GM18517 (cell line): Measurements from ENCODE around the gene RSPO4.

Experiments used
- ATAC-seq: cut with Tn5 transposase; IDR thresholded peaks from one replicate; pipeline ENCODE4 v1.9.1; 2021; ENCODE audit warnings: mild to moderate bottlenecking, moderate library complexity; ENCODE audit not compliant: unreplicated experiment

RSPO4 gene

DNA sequence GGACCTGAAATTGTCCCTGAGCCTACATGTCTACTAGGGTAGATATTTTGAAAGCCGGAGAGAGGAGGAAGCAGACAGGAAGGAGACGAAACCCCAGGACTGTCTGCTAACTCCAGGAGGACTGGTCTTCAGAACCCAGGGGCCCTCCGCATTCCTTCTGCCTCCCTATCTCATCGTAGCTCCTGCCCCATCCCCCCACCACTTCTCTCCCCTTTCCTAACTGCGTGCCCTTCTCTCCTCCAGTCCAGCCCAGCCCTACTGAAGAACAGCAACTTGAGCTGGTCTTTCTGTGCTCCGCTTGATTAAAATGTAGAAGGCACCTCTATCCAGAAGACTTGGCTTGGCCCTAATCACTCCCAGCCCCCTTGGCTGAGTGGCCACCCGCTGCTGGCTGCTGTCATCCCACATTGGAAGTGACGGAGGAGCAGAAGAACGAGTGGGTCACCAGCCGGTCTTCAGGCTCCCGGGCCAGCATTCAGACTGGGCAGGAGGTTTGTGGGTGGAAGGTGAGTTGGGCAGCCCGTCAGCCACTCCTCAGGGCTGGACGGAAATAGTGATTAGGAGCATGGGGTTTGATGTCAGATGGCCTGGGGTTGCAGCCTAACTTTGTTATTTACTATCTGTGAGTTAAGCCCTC is 57.2 kb downstream of the RSPO4 start:
- ATAC-seq: no peak

DNA sequence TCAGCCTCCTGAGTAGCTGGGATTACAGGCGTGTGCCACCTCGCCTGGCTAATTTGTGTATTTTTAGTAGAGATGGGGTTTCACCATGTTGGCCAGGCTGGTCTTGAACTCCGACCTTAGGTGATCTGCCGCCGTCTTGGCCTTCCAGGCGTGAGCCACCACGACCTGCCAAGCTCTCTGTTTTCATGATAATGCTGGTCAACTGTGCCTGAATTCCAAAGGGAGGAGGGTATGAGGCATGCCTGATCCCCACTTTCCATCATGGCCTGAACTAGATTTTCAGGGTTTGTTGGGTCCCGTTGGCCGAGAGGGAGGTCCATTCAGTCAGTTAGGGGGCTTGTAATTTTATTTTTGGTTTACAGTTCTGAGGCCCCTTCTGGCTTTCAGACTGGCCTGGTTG is 58.0 kb downstream of the RSPO4 start:
- no peak for ATAC-seq

DNA sequence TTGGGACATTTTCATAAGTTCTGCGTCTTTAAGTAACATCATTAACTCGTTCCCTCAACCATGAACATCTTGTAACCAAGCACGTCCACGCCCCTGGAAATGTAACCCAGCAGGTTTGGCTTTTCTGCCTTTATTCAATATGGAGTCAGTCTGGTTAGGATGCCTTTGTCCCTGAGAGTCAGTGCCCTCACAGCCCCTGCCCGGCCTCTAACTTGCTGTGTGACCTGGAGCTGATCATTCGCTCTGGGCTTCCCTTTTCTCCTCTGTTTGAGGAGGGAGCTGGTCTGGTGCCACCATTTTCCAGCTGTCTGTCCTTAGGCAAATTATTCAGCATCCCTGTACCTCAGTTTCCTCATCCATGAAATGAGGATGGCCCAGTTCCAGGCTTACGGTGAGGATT is 59.5 kb downstream of the RSPO4 start:
- no peak for ATAC-seq

DNA sequence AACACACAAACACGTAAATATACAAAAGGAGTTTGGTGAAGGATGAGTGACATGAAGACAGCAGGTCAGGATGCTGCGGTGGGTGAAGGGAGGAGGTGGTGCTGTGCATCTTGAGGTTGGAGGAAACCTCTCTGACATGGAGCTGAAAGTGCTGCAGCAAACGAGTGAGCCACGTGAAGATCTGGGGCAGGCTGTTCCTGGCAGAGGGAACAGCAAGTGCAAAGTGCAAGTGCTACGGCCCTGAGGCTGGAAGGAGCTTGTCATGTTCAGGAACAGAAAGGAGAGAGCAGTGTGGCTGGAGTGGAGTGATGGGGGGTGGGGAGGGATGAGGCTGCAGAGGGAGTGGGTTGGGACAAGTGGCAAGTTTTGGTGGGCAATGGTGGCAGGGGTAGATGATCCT is 61.2 kb downstream of the RSPO4 start:
- ATAC-seq: no peak

DNA sequence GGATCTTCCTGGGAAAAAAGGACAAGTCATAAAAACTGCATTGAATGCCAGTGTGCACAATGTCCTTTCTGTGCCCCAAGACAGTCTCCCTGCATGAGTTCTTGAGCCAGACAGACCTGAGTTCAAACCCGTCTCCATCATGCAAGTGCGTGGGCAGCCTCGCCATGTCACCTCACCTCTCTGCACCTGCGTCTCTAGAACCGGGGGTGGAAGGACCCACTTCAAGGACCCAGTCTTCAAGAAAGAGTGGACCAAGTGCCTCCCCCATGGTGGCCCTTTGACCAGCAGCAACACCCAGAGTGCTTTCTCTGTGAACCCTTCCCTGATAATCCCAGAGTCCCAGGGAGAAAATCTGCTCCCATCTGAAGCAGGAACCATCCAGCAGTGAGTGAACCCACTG is 62.5 kb downstream of the RSPO4 start:
- no peak for ATAC-seq

DNA sequence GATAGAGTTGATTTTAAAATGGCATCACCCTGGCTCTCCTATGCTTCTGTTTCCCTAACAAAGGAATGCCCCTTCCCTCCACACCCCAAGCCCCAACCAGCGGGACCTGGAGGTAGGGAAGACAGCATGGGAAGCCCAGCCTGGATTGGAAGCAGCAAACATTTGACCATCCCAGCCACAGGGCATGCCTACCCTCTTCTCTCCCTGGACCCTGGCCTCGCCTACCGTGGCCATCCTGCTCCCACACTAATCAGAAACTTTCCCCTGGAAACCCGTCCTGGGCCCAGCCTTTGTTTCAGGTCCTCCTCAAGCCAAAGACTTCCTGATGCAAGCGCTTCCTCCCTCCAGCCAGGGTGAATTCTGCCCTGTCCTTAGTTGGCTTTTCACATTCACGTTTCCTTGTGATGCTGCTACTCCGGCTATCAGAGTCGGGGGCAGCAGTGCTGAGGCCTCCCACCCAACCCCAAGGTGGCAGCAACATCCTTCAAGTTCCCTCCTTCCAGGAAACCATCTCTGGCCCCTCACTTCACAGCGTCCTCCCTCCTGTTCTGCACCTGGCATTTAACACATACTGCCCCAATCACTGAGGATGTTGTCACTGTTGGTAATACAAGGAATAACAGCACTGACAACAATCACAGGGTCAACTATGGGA is 67.8 kb downstream of the RSPO4 start:
- no peak for ATAC-seq

DNA sequence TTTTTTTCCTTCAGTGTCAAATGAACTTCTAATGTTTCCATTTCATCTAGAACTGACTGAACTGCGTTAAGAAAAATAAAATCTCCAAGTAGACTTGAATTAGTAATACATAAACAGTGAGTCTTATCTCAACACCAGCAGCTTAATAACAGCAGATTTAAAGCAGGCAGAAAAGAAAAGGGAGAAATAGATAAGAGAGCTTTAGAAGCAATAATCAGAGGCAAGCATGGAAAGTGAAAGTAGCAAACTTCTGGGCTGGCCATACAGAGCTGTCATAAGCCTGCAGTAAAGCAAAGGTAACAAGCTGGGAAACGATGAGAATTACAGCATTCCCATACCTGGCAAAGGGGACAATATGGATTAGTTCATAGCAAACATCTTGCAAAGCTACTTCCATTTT is 69.1 kb downstream of the RSPO4 start:
- no peak for ATAC-seq

DNA sequence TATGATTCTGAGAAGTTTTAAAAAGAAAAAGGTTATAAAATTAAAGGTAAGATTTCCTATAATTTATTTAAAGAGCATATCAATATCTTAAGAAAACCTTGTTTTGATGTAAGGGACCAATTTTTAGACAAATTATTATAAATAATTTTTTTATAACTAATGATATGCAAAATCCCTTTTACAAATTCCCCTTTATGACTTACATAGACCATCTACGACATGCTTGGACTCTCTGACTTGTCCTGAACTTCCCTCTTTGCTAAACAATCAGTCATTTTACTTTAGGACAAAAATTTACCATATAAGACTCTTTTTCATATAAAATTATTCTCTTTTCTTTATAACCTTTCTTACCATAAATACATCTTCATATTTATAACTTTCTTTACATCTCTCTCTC is 70.7 kb downstream of the RSPO4 start:
- no peak for ATAC-seq

DNA sequence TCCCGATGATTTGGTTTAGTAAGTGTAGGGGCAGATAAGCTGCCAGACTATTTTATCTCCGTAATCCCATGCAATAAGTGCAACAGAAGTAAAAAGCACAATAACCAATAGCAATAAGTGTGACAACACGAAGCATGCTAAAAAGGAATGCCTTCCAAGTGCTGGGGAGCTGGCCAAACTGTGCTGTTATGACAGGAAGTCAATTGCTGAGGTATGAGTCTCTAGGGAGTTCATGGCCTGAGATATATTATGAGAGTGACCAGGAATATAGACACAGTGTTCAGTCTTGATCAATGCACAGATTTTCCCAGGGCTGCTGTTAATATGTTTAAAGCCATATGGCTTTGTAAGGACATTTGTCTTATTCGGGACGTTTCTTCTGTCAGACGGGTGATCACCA is 75.4 kb downstream of the RSPO4 start:
- ATAC-seq: no peak

DNA sequence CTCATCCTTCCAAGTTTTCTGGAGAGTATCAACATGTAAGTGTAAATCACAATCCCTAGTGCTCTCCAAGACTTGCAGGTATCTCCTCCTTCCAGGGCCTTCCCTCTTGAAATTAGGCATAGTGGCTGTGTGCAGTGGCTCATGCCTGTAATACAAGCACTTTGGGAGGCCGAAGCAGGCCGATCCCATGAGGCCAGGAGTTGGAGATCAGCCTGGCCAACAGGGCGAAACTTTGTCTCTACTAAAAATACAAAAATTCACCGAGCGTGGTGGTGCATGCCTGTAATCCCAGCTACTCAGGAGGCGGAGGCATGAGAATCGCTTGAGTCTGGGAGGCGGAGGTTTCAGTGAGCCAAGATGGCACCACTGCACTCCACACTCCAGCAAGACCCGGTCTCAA is 76.6 kb downstream of the RSPO4 start:
- no peak for ATAC-seq

DNA sequence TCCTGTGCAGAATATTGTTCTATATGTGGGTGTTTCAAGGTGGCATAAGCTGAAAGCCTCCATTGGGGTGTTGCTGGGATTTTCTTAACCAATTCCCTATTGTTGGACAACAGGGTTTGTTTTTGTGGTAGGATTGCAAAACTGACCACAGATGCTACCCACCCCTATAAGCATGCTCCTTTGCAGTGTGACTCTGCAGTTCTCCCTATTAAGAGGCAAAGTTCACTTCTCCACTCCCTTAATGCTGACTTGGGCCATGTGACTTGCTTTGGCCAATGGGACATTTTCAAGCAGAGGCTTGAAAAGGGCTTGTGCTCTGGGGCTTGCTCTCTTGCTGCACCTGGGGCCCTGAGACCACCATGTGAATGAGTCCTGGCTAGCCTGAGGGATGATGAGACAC is 77.5 kb downstream of the RSPO4 start:
- no peak for ATAC-seq

DNA sequence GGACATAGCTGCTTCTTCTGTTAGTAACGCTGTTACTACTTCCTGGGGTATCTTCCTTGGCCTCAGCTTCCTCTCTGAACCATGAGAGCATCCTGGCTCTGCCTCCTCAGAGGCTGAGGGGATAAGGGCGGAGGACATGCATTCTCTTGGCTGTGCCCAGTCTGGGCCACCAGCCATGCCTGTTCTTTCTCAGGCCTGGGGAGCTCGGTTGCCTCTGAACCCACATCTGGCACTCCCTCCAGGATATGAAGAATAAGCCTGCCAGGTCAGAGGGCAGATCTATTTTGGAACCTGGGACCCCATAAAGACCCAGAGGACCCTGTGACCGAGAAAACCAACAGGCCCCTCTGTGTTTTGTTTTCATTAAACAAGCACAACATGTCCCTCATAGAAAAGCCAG is 79.3 kb downstream of the RSPO4 start:
- ATAC-seq: no peak

DNA sequence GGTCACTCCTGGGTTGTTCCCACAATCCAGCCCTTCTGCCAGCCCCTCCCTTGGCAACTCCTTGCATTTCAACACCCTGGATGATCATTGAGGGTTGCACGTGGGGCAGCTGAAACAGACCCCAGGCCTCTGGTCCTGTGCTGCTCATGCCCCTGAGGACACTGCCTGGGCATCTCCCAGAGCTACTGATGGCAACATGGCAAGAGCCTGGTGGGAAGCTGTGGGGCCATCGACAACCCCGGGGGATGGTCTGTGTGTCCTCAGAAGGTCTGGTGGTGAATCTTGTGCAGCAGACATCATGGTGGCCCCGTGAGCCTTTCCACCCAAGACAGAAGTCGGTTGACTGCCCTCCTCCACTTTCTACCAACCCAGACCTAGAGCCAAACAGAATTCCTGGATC is 81.0 kb downstream of the RSPO4 start:
- ATAC-seq: no peak

DNA sequence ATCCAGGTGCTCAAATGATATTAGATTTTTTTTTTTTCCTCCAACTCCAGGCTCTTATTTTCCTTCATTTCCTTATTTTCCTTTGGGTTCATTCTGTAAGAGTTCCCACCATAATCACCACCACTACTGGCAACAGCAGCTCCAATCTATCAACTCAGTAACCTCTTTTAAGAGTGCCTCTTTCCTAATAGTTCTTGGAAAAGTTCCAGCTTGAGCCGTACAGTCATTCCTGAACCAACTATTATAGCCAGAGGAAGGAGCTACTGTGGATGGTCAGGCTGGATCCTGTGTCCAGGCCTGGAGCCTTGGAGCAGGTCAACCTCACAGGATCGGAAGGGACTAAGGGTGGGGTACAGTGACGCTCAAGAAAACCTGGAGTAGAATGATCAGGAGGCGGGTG is 81.8 kb downstream of the RSPO4 start:
- ATAC-seq: no peak

DNA sequence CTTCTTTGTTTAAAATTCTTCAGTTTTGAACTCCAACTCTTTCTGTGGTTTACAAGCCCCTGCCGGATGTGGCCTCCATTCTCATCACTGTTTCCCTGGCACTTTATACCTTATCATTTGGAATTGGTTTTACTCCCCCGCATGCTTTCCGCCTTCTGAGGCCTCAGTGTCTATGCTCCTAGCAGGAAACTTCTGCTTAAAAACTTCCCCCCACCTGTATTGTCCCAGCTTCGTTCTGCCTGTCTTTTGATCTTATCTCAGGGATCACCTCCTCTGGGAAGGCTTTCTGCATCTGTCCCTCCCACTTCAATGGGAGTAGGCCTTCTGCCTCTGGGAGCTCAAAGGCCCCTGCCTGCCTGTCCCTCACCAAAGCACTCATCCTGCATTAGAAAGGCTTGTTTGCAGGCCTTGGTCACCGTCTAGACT is 82.6 kb downstream of the RSPO4 start:
- no peak for ATAC-seq

DNA sequence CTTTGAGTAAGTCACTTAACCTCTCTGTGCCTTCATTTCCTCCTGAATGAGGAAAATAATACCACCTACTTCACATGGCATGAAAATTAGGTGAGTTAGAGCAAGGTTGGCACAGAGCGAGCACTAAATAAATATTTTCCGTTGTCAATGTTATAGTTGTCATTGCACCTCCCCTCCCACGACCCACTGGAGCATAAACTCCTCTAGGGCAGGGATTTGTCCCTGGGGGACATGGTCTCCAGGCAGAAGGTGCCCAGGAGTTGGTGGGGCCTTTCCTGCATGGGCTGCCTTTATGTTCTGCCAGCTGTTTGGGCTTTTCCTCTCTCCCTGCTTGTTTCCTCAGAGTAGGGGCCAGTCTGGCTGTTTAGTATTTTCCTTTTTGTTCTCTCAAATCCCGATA is 84.7 kb downstream of the RSPO4 start:
- ATAC-seq: no peak

DNA sequence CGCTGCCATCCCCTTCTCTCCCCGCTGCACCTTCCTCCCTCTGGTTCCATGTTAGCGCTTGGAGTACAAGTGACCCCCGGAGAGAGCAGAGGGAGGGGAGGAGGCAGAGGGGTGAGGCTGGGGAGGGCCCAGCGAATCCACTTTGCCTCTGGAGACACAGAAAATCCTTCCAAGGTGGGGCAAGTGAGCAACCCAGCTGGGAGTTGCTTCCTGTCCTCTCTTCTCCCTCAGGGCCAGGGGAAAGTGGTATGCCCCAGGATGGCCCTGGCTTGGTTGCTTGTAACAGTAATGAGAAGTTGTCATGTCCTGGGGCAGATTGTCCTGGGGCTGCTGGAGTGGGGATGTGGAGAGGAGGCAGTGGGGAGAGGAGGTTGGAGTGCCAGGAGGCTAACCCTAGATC is 85.3 kb downstream of the RSPO4 start:
- no peak for ATAC-seq

DNA sequence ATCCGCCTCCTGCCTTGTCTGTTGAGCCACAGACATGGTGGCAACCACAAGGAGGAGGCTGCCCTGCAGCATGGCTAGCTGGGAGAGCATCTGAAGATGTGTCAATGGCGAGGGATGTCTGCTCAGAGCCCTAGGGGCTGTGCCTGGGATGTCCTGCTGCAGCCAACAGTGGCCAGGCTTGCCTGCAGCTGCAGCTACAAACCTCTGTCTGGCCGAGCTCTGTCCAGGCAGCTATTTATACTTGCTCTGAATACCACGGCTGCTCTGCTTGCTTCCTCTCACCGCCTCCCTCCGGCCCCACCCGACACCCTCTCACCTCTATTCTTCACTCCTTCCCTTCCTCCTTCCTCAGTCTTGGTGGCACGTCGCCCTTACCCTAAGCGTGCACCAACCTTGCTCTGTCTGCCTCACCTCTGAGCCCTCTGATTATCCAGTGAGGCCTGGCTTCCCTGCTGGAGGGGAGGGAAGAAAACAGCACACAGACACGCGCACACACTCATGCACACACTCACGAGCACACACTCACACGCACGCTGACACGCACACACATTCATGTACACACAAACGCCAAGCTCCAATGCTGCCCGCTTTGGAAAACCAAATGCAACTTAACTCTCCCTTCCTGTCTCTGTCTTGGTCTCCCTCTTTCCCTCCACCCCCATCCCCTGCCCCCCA is 85.8 kb downstream of the RSPO4 start, which contains the start of gene ANGPT4:
Gene ANGPT4, minus strand, starts transcription at position 210 of the 675 bp plus-strand sequence. Its CDS starts 120 bp downstream, at position 90.
- ATAC-seq: no peak

DNA sequence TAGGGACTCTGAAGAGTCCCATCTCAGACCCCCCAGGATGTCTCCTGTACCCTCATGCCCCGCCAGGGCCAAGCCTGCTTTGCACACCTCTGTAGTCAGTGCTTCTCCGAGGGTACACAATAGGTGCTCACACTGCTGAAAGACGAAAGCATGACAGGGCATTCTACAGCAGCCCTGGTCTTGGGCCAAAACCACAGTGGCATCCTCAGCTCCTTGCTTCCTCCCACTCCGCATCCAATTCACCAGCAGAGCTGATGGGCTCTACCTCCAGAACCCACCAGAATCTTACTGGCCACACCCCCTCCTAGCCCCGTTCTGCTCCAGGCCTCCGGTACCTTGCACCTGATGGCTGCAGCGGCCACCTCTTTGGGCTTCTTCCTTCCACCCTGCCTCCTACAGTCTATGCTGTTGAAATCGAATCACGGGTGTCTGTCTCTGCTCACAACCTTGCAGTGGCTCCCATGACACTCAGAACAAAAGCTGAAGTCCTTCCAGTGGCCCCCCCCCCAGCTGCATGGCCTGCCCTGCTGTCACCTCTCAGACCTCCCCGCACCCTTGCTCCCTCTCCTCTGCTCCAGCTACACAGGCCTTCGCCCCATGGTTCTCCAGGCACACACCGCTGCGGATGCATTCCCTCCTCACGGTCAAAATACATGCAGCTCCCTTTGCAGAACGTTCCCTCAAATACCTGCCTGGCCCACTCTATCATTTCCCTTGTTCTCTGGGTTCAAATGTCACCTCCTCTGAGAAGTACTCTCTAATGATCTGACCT is 87.2 kb downstream of the RSPO4 start:
- ATAC-seq: no peak

DNA sequence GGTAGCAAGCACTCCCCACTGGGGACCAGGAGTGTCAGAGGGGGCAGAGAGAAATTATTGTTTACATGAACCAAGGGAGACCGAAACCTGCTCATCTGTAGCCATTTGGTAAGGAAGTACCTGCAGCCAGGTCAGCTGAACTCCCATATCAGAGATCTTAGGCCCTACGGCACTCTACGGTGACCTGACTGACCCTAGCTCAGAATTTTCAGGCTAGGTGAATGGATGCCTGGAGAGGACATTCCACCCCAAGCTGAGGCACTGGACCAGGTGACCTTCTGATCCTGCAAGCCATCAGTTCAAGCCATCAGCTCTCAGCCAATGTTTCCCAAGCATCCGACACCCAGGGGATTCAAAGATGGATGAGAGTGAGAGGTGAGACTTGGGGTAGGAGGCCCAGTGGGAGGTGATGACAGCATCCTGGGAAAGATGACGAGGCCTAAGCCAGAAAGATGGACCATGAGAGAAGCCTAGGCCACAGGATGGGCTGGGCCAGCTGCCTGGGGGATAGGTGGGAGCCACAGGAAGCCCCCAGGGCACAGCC is 88.7 kb downstream of the RSPO4 start:
- no peak for ATAC-seq

DNA sequence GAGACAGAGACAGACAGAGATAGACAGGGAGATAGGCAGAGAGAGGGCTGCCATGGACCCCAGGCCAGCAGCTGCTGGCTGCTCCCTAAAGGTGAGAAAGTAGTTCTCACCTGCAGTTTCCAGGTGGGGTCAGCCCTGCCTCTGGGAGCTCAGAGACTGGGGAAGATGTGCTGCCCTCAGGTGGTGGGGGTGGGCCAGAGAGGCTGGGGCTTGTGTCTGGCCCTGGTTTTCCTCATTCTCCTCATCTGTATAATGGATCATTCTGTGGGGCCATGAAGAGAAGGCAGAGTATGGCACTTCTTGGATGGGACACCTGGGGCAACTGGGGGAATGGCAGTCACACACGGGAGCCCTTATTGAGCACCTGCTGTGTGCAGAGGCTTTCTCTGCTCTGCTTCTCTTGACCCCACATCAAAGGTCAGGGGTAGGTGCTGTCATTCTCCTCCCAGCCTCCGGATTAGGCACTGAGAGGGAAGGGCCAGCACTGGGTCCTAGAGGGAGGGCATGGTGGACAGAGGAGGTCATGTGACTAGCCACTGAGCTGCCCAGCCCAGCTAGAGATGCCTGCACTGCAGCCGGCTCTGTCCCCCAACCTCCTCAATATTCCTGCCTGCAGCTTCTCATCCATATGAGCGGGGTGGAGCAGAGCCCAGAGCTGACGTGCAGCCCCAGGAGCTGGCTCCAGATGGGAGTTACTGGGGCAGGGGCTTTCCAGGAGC is 90.1 kb downstream of the RSPO4 start:
- ATAC-seq: no peak
